Mesendoderm (in vitro differentiated cells): ENCODE measurements around the gene C16orf46.
"Not testable (repeated sequence)": the region's sequence is repeated elsewhere in the genome, so short reads cannot be mapped to it uniquely, and the experiment has no call there.

ENCODE experiments used
- DNase-seq: peaks from one replicate; pipeline ENCODE4 v3.0.0; 2013
- H2AK5ac ChIP-seq: 2 replicates; pipeline ENCODE4 v1.6.1; 2013; ENCODE audit warnings: low read length, inconsistent platforms
- H2BK120ac ChIP-seq: 2 replicates; pipeline ENCODE4 v1.6.1; 2013; ENCODE audit warnings: low read depth, mild to moderate bottlenecking, low read length, moderate library complexity, mixed read lengths
- H2BK15ac ChIP-seq: replicated peaks from 2 replicates; pipeline ENCODE4 v1.6.1; 2013; ENCODE audit warnings: low read depth, mild to moderate bottlenecking, moderate library complexity
- H2BK5ac ChIP-seq: 2 replicates; pipeline ENCODE4 v1.6.1; 2013; ENCODE audit warnings: low read length, inconsistent platforms
- H3K18ac ChIP-seq: 2 replicates; pipeline ENCODE4 v1.6.1; 2013; ENCODE audit warnings: mild to moderate bottlenecking, low read length, mixed read lengths
- H3K23ac ChIP-seq: one replicate; pipeline ENCODE4 v1.6.1; 2013; ENCODE audit warnings: low read length
- H3K27ac ChIP-seq: 2 replicates; pipeline ENCODE4 v1.5.1; 2013; ENCODE audit warnings: low read depth, mild to moderate bottlenecking, inconsistent platforms, low read length, moderate library complexity
- H3K27me3 ChIP-seq: 2 replicates; pipeline ENCODE4 v1.6.1; 2013; ENCODE audit warnings: low read length, control low read depth, mild to moderate bottlenecking, inconsistent platforms; ENCODE audit not compliant: insufficient read depth, poor library complexity
- H3K36me3 ChIP-seq: 2 replicates; pipeline ENCODE4 v1.6.1; 2013; ENCODE audit warnings: low read length, inconsistent platforms; ENCODE audit not compliant: control insufficient read depth, insufficient read depth
- H3K4ac ChIP-seq: one replicate; pipeline ENCODE4 v1.6.1; 2013; ENCODE audit warnings: low read depth, mild to moderate bottlenecking, low read length, moderate library complexity
- H3K4me1 ChIP-seq: 2 replicates; pipeline ENCODE4 v1.6.1; 2013; ENCODE audit warnings: low read depth, low read length, inconsistent platforms; ENCODE audit not compliant: control insufficient read depth
- H3K4me2 ChIP-seq: 2 replicates; pipeline ENCODE4 v1.6.1; 2013; ENCODE audit warnings: low read length
- H3K4me3 ChIP-seq: 2 replicates; pipeline ENCODE4 v1.5.1; 2013; ENCODE audit warnings: mild to moderate bottlenecking, low read length
- H3K56ac ChIP-seq: one replicate; pipeline ENCODE4 v1.6.1; 2013; ENCODE audit warnings: low read length
- H3K79me1 ChIP-seq: 2 replicates; pipeline ENCODE4 v1.6.1; 2013; ENCODE audit warnings: low read length, inconsistent platforms
- H3K79me2 ChIP-seq: 2 replicates; pipeline ENCODE4 v1.6.1; 2013; ENCODE audit warnings: mild to moderate bottlenecking, low read length; ENCODE audit not compliant: control insufficient read depth, insufficient read depth
- H3K9ac ChIP-seq: 2 replicates; pipeline ENCODE4 v1.6.1; 2013; ENCODE audit warnings: low read length, inconsistent platforms
- H4K5ac ChIP-seq: one replicate; pipeline ENCODE4 v1.6.1; 2013; ENCODE audit warnings: low read length
- H4K8ac ChIP-seq: one replicate; pipeline ENCODE4 v1.6.1; 2013; ENCODE audit warnings: low read depth, mild to moderate bottlenecking, control low read depth, low read length, moderate library complexity
- WGBS: extraction: QIAGEN DNeasy Blood & Tissue Kit; methylation state at CpG from one replicate; pipeline ENCODE4 v1.1.7; 2013; ENCODE audit warnings: low lambda C conversion rate, missing lambda C conversion rate; ENCODE audit not compliant: insufficient coverage; ENCODE audit errors: extremely low coverage; 5-methylcytosine and 5-hydroxymethylcytosine counted together

C16orf46 gene

GRCh38 chr16:81112453-81112852, 35.4 kb upstream of the C16orf46 start:
- H2BK15ac ChIP-seq: no peak overlapping the region
- H3K9ac ChIP-seq: no peak overlapping the region
- no peaks in the 10 kb centered on the region for H3K4me1 ChIP-seq
- DNase-seq: no peak
- H3K4me2 ChIP-seq: no peak overlapping the region
- no peaks in the 10 kb centered on the region for H3K79me2 ChIP-seq
- no peak overlapping the region for H3K23ac ChIP-seq
- no peaks in the 10 kb centered on the region for H3K36me3 ChIP-seq
- no peak overlapping the region for H2BK120ac ChIP-seq
- no peak overlapping the region for H3K4me3 ChIP-seq
- no peak overlapping the region for H2AK5ac ChIP-seq
- no peaks in the 10 kb centered on the region for H3K27me3 ChIP-seq
- no peak overlapping the region for H3K56ac ChIP-seq
- H4K8ac ChIP-seq: no peak overlapping the region
- H3K79me1 ChIP-seq: no peaks in the 10 kb centered on the region
- H4K5ac ChIP-seq: no peak overlapping the region
- H2BK5ac ChIP-seq: no peak overlapping the region
- WGBS: no CpG with 5 or more reads among the region's 4 CpGs
- no peak overlapping the region for H3K27ac ChIP-seq
- H3K18ac ChIP-seq: no peak overlapping the region
- no peak overlapping the region for H3K4ac ChIP-seq

GRCh38 chr16:81109274-81109673, 32.2 kb upstream of the C16orf46 start:
- not testable (repeated sequence) for H2BK5ac ChIP-seq, H4K5ac ChIP-seq, H3K18ac ChIP-seq, H3K79me2 ChIP-seq, DNase-seq, H4K8ac ChIP-seq, H3K4me1 ChIP-seq, H3K56ac ChIP-seq, H3K27me3 ChIP-seq, H3K36me3 ChIP-seq, H3K9ac ChIP-seq, H2BK120ac ChIP-seq, H3K4me3 ChIP-seq, H3K4me2 ChIP-seq, H3K23ac ChIP-seq, H2AK5ac ChIP-seq, H2BK15ac ChIP-seq, H3K79me1 ChIP-seq, H3K27ac ChIP-seq, H3K4ac ChIP-seq
- no CpG with 5 or more reads among the region's 6 CpGs for WGBS

- no peak overlapping the region for H2BK15ac ChIP-seq
- H3K4me1 ChIP-seq: no peaks in the 10 kb centered on the region
- H3K56ac ChIP-seq: no peak overlapping the region
- no peak overlapping the region for H3K9ac ChIP-seq
- H2AK5ac ChIP-seq: no peak overlapping the region
- no peak overlapping the region for H3K18ac ChIP-seq
- no peaks in the 10 kb centered on the region for H3K79me2 ChIP-seq
- H3K4ac ChIP-seq: no peak overlapping the region
- H2BK5ac ChIP-seq: no peak overlapping the region
- no peaks in the 10 kb centered on the region for H3K79me1 ChIP-seq
- no peak overlapping the region for H3K27ac ChIP-seq
- no peak for DNase-seq
- H3K36me3 ChIP-seq: no peaks in the 10 kb centered on the region
- no peak overlapping the region for H4K5ac ChIP-seq
- H3K27me3 ChIP-seq: no peaks in the 10 kb centered on the region
- H2BK120ac ChIP-seq: no peak overlapping the region
- no peak overlapping the region for H3K4me2 ChIP-seq
- H3K4me3 ChIP-seq: no peak overlapping the region
- no peak overlapping the region for H4K8ac ChIP-seq
- no peak overlapping the region for H3K23ac ChIP-seq
- WGBS: no CpG with 5 or more reads among the region's 11 CpGs
Observed at GRCh38 chr16:81107511-81107910, 30.5 kb upstream of the C16orf46 start.

GRCh38 chr16:81106826-81107503, 29.9 kb upstream of the C16orf46 start:
- H3K56ac ChIP-seq: no peak overlapping the region
- H2AK5ac ChIP-seq: no peak overlapping the region
- H3K4me3 ChIP-seq: no peak overlapping the region
- H3K27me3 ChIP-seq: no peaks in the 10 kb centered on the region
- no peak overlapping the region for H3K4ac ChIP-seq
- no peak overlapping the region for H2BK5ac ChIP-seq
- H3K36me3 ChIP-seq: no peaks in the 10 kb centered on the region
- H3K23ac ChIP-seq: no peak overlapping the region
- no peaks in the 10 kb centered on the region for H3K79me1 ChIP-seq
- no peak overlapping the region for H4K5ac ChIP-seq
- H3K9ac ChIP-seq: no peak overlapping the region
- H3K27ac ChIP-seq: no peak overlapping the region
- no peak overlapping the region for H3K18ac ChIP-seq
- no peaks in the 10 kb centered on the region for H3K4me1 ChIP-seq
- no CpG with 5 or more reads among the region's 8 CpGs for WGBS
- no peak overlapping the region for H2BK120ac ChIP-seq
- H2BK15ac ChIP-seq: no peak overlapping the region
- DNase-seq: no peak
- H4K8ac ChIP-seq: no peak overlapping the region
- no peaks in the 10 kb centered on the region for H3K79me2 ChIP-seq
- H3K4me2 ChIP-seq: no peak overlapping the region

GRCh38 chr16:81105946-81106345, 28.9 kb upstream of the C16orf46 start:
- H3K79me1 ChIP-seq: no peaks in the 10 kb centered on the region
- H4K8ac ChIP-seq: no peak overlapping the region
- H3K23ac ChIP-seq: no peak overlapping the region
- H3K4me1 ChIP-seq: no peaks in the 10 kb centered on the region
- H3K18ac ChIP-seq: no peak overlapping the region
- H2AK5ac ChIP-seq: no peak overlapping the region
- H3K27ac ChIP-seq: no peak overlapping the region
- no peak overlapping the region for H3K9ac ChIP-seq
- no peaks in the 10 kb centered on the region for H3K36me3 ChIP-seq
- H3K4ac ChIP-seq: no peak overlapping the region
- H3K56ac ChIP-seq: no peak overlapping the region
- no peak overlapping the region for H3K4me2 ChIP-seq
- no peak overlapping the region for H2BK5ac ChIP-seq
- no peak for DNase-seq
- H3K79me2 ChIP-seq: no peaks in the 10 kb centered on the region
- H2BK120ac ChIP-seq: no peak overlapping the region
- H2BK15ac ChIP-seq: no peak overlapping the region
- no CpG with 5 or more reads among the region's 1 CpG for WGBS
- H3K27me3 ChIP-seq: no peaks in the 10 kb centered on the region
- H3K4me3 ChIP-seq: no peak overlapping the region
- no peak overlapping the region for H4K5ac ChIP-seq

GRCh38 chr16:81101702-81102101, 24.7 kb upstream of the C16orf46 start:
- H2BK15ac ChIP-seq: no peak overlapping the region

More at GRCh38 chr16:81101702-81102101, 24.7 kb upstream of the C16orf46 start:
- H3K4ac ChIP-seq: no peak overlapping the region
- H3K27ac ChIP-seq: no peak overlapping the region
- no peaks in the 10 kb centered on the region for H3K79me2 ChIP-seq
- H2BK5ac ChIP-seq: no peak overlapping the region
- no peak overlapping the region for H3K18ac ChIP-seq
- no peak overlapping the region for H3K4me3 ChIP-seq
- no peaks in the 10 kb centered on the region for H3K79me1 ChIP-seq
- no peaks in the 10 kb centered on the region for H3K27me3 ChIP-seq
- H3K4me2 ChIP-seq: no peak overlapping the region
- no CpG with 5 or more reads among the region's 9 CpGs for WGBS
- no peak overlapping the region for H2AK5ac ChIP-seq
- H2BK120ac ChIP-seq: no peak overlapping the region
- H3K9ac ChIP-seq: no peak overlapping the region
- H3K56ac ChIP-seq: no peak overlapping the region
- no peak overlapping the region for H3K23ac ChIP-seq
- no peak for DNase-seq
- H4K5ac ChIP-seq: no peak overlapping the region
- H3K36me3 ChIP-seq: no peaks in the 10 kb centered on the region
- no peaks in the 10 kb centered on the region for H3K4me1 ChIP-seq
- H4K8ac ChIP-seq: no peak overlapping the region
